Measurements from ENCODE around the gene PANX1. TPM values are rescaled to one million over a fixed set of nuclear protein-coding genes. Genes with fewer than 3 reads are reported as not detected.
A peak's percentile ranks its signal among the peaks of the same experiment; 100 is the strongest.

Gene PANX1
- total RNA-seq, 2 experiments from 2014 or later, result 11.3 to 16.5 TPM

DNA sequence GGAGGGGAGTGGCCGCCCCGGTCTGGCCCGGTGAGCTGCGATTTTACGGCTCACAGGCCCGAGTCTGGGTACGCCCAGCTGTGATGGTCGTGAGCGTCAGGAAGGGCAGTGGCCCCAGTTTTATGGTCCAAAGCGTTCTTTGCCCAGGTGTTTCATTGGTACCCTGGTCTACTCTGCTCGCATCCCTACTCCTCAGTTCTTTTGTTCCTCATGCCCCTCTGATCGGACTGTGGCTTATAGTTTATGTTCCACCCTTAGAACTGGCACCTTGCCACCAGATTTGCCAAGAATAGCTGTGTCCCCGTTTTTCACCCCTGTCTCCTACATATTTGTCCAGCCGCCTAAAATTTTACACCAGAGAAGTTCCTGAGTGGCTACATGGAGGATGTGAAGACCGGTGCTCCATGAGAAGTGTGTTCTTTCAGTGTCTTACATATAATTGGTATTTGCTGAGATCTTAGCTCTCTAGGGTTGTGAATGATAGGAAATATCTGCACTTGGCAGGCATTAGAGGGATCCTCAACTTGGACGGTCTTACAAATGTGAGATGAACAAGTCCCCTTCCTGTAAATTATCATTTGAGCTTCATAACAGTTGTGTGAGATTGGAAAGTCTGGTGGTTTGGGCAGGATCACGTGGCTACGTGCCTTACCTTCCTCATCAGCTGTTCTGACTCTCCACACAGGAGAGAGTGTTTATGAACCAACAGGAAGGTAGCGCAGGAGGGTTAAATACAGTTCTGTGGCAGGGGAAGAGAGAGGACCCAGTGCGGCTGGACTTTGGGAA, 1.1 kb downstream of the PANX1 start:
- TF ChIP-seq EZH2phosphoT487 (IDR thresholded peaks at IDR 0.05; ENCODE audit: borderline replicate concordance, low read depth, low read length), result no peak
- TF ChIP-seq, protein P1, sequence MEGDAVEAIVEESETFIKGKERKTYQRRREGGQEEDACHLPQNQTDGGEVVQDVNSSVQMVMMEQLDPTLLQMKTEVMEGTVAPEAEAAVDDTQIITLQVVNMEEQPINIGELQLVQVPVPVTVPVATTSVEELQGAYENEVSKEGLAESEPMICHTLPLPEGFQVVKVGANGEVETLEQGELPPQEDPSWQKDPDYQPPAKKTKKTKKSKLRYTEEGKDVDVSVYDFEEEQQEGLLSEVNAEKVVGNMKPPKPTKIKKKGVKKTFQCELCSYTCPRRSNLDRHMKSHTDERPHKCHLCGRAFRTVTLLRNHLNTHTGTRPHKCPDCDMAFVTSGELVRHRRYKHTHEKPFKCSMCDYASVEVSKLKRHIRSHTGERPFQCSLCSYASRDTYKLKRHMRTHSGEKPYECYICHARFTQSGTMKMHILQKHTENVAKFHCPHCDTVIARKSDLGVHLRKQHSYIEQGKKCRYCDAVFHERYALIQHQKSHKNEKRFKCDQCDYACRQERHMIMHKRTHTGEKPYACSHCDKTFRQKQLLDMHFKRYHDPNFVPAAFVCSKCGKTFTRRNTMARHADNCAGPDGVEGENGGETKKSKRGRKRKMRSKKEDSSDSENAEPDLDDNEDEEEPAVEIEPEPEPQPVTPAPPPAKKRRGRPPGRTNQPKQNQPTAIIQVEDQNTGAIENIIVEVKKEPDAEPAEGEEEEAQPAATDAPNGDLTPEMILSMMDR (conservative IDR thresholded peaks at IDR 0.05; ENCODE audit: low read length), result no peak
- ChIA-PET POLR2A (interaction anchor here (0.7 to 2.8 kb wide), 6 partner anchors 8 to 891 kb away, joined by 3 to 9 read pairs (median 5); partner anchors contain the start of gene MED17), CTCF (ENCODE audit: unreplicated experiment) (interaction anchor here (1.8 kb wide), 1 partner anchor 10 kb away, joined by 4 read pairs; no protein-coding TSS in a partner anchor)
- H3K4me1 ChIP-seq (ENCODE audit: insufficient read depth, low read length, poor library complexity, severe bottlenecking), result peaks cover 27% of the 10 kb centered on the region
- TSS peak; percentile 49 for BruUV-seq (replicated peaks)
- DNase-seq (ENCODE audit: low spot score), result no peak
- H2AFZ ChIP-seq (ENCODE audit: low read length), result peak overlapping the region; percentile 99
- no peaks in the 10 kb centered on the region for H3K36me3 ChIP-seq (ENCODE audit: insufficient read depth, low read length)
- H3K79me2 ChIP-seq (ENCODE audit: insufficient read depth, low read depth, low read length), result peaks cover 31% of the 10 kb centered on the region; the same call in 1 of the 2 replicates
- peaks cover 20% of the 10 kb centered on the region for H4K20me1 ChIP-seq (ENCODE audit: insufficient read depth, low read length)
- H3K4me2 ChIP-seq (ENCODE audit: low read length), result peak overlapping the region; percentile 87
- intact Hi-C loops (cut with micrococcal nuclease; ENCODE audit: unreplicated experiment), result loop anchor here (2.0 to 5.0 kb wide), 3 partner anchors 363 to 843 kb away; partner anchors contain the start of genes ANKRD49, CEP295, CWC15 and KDM4D
- no peaks in the 10 kb centered on the region for H3K9me2 ChIP-seq (ENCODE audit: insufficient read depth, low read length)
- 0 out of 2 replicates have a peak, but pooled peaks cover 10% of the 10 kb centered on the region for H3K9me3 ChIP-seq (ENCODE audit: low read length)
- peak overlapping the region; percentile 87 for H3K4me3 ChIP-seq (ENCODE audit: low read depth, low read length, poor library complexity, severe bottlenecking)
- no peak overlapping the region for H3K27ac ChIP-seq (ENCODE audit: low read depth, low read length, poor library complexity, severe bottlenecking)

GRCh38 chr11:94130298-94131046, 1.8 kb downstream of the PANX1 start:
- H3K36me3 ChIP-seq (ENCODE audit: insufficient read depth, low read length), result no peaks in the 10 kb centered on the region
- H3K4me1 ChIP-seq (ENCODE audit: insufficient read depth, low read length, poor library complexity, severe bottlenecking), result peaks cover 32% of the 10 kb centered on the region
- H3K27ac ChIP-seq (ENCODE audit: low read depth, low read length, poor library complexity, severe bottlenecking), result no peak overlapping the region
- H3K4me2 ChIP-seq (ENCODE audit: low read length), result peak overlapping the region; percentile 87
- ChIA-PET CTCF (ENCODE audit: unreplicated experiment) (interaction anchor here (1.8 kb wide), 1 partner anchor 9 kb away, joined by 4 read pairs; no protein-coding TSS in a partner anchor), POLR2A (interaction anchor here (0.6 to 2.8 kb wide), 3 partner anchors 54 to 346 kb away, joined by 6 to 9 read pairs (median 8); partner anchors contain the start of gene MED17)
- intact Hi-C loops (cut with micrococcal nuclease; ENCODE audit: unreplicated experiment), result no loop called here
- peaks cover 33% of the 10 kb centered on the region; the same call in 1 of the 2 replicates for H3K79me2 ChIP-seq (ENCODE audit: insufficient read depth, low read depth, low read length)
- H2AFZ ChIP-seq (ENCODE audit: low read length), result no peak overlapping the region
- peaks cover 23% of the 10 kb centered on the region for H4K20me1 ChIP-seq (ENCODE audit: insufficient read depth, low read length)
- no peak for DNase-seq (ENCODE audit: low spot score)
- no peak for TF ChIP-seq EZH2phosphoT487 (IDR thresholded peaks at IDR 0.05; ENCODE audit: borderline replicate concordance, low read depth, low read length)
- TF ChIP-seq, protein P1 (conservative IDR thresholded peaks at IDR 0.05; ENCODE audit: low read length), result no peak
- peak overlapping the region; percentile 87 for H3K4me3 ChIP-seq (ENCODE audit: low read depth, low read length, poor library complexity, severe bottlenecking)
- no peaks in the 10 kb centered on the region for H3K9me2 ChIP-seq (ENCODE audit: insufficient read depth, low read length)
- no TSS peak for BruUV-seq (replicated peaks)
- H3K9me3 ChIP-seq (ENCODE audit: low read length), result 0 out of 2 replicates have a peak, but pooled peaks cover 5% of the 10 kb centered on the region
